ENCODE data around the gene TUFM.
"Not testable (repeated sequence)": the region's sequence is repeated elsewhere in the genome, so short reads cannot be mapped to it uniquely, and the experiment has no call there.

Gene TUFM

DNA sequence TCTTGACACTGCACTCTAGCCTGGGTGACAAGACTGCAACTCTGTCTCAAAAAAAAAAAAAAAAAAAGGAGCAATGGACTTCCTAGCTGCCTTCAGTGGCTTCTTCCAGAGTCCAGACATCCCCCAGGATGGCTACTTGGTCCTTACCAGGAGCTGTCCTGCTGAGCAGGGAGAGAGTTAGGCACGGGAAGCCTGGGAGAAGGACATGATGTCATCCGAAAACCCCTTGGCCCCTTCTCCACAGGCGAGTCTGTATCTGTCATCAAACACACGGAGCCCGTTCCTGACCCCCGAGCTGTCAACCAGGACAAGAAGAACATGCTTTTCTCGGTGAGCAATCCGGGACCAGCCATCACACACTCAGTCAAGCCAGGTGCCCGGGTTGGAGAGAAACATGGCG, 40.8 kb upstream of the TUFM start:
- H2AFZ ChIP-seq (ENCODE audit: low read depth, low read length): no peak overlapping the region
- H3K4me1 ChIP-seq (ENCODE audit: low read length): peaks cover 10% of the 10 kb centered on the region
- no peaks in the 10 kb centered on the region for H3K36me3 ChIP-seq (replicated peaks; ENCODE audit: low read depth, low read length)
- no peak for TF ChIP-seq EZH2phosphoT487 (IDR thresholded peaks at IDR 0.05; ENCODE audit: low read depth)
- TF ChIP-seq, protein P1, sequence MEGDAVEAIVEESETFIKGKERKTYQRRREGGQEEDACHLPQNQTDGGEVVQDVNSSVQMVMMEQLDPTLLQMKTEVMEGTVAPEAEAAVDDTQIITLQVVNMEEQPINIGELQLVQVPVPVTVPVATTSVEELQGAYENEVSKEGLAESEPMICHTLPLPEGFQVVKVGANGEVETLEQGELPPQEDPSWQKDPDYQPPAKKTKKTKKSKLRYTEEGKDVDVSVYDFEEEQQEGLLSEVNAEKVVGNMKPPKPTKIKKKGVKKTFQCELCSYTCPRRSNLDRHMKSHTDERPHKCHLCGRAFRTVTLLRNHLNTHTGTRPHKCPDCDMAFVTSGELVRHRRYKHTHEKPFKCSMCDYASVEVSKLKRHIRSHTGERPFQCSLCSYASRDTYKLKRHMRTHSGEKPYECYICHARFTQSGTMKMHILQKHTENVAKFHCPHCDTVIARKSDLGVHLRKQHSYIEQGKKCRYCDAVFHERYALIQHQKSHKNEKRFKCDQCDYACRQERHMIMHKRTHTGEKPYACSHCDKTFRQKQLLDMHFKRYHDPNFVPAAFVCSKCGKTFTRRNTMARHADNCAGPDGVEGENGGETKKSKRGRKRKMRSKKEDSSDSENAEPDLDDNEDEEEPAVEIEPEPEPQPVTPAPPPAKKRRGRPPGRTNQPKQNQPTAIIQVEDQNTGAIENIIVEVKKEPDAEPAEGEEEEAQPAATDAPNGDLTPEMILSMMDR (IDR thresholded peaks at IDR 0.05; ENCODE audit: low read depth, low read length): no peak
- H3K9ac ChIP-seq (ENCODE audit: low read length): no peak overlapping the region
- H3K79me2 ChIP-seq (ENCODE audit: low read length): no peaks in the 10 kb centered on the region
- H4K20me1 ChIP-seq (ENCODE audit: insufficient read depth, low read length): no peaks in the 10 kb centered on the region
- no peak overlapping the region for H3K4me3 ChIP-seq (ENCODE audit: low read length)
- H3K9me3 ChIP-seq (ENCODE audit: insufficient read depth, low read length): no peaks in the 10 kb centered on the region
- H3K27me3 ChIP-seq (ENCODE audit: low read depth, low read length): no peaks in the 10 kb centered on the region
- H3K27ac ChIP-seq (ENCODE audit: low read length): no peak overlapping the region
- no peak overlapping the region for H3K4me2 ChIP-seq (ENCODE audit: low read length)

DNA sequence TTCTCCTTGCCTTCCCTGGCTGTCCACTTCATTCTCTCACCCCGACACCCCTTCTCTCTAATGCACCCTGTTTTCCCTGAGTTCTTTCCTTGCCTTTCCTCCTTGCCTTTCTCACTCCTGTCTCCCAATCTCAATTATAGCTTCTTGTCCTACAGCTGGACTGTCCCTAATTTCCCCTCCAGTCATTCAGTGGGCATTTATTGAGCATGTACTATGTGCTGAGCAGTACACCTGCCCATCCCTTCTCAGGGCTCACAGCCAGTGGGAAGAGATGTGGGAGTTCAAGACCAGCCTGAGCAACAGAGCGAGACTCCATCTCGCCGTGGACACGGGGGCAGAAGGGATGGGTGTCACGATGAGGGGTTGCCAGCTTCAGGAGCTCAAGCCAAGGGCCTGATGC, 37.9 kb upstream of the TUFM start:
- Histone ChIP-seq H3K27ac (ENCODE audit: low read length) (no peak overlapping the region), H3K4me1 (ENCODE audit: low read length) (peaks cover 10% of the 10 kb centered on the region), H3K9ac (ENCODE audit: low read length) (no peak overlapping the region), H4K20me1 (ENCODE audit: insufficient read depth, low read length) (no peaks in the 10 kb centered on the region), H3K4me2 (ENCODE audit: low read length) (no peak overlapping the region), H3K4me3 (ENCODE audit: low read length) (no peak overlapping the region), H2AFZ (ENCODE audit: low read depth, low read length) (no peak overlapping the region), H3K9me3 (ENCODE audit: insufficient read depth, low read length) (no peaks in the 10 kb centered on the region), H3K36me3 (replicated peaks; ENCODE audit: low read depth, low read length) (no peaks in the 10 kb centered on the region), H3K27me3 (ENCODE audit: low read depth, low read length) (no peaks in the 10 kb centered on the region), H3K79me2 (ENCODE audit: low read length) (no peaks in the 10 kb centered on the region)
- TF ChIP-seq, protein P1 (IDR thresholded peaks at IDR 0.05; ENCODE audit: low read depth, low read length): no peak

DNA sequence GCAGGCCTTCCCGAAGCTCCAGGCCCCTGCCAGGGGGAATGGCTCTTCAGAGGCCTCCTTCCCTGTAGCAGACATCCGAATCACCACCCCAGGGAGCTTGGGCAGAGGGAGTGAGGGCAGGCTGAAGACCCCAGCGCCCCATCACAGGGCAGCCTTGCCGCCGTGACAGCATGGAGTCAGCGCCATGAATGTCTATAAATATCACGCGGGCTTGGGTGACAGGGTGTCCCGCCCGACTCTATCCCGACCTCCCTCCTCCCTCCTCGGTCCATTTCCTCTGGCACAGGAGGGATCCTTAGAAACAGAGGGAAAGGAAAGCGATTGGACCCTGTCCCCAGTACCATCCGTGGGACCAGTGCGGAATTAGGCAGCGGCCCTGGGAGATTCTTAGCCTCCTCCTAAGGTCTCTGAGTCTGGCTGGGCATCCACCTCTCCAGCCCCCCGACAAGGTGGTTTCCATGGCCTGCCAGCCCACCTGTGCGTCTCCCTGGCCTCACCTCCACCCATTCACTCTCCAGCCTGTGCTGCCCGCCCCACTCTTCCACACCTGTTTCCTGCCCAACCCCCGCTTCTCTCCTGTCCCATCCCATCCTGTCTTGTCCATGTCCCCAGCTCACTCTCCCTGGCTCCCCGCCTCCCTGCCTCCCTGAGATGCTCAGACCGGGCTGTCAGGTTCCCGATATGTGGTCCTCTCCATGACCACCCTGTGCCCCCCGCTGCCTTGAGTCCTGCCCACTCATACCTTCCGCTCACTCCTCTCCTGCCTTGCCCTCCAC, 37.3 kb upstream of the TUFM start:
- H4K20me1 ChIP-seq (ENCODE audit: insufficient read depth, low read length): no peaks in the 10 kb centered on the region
- H3K4me2 ChIP-seq (ENCODE audit: low read length): no peak overlapping the region
- no peak overlapping the region for H2AFZ ChIP-seq (ENCODE audit: low read depth, low read length)
- no peak overlapping the region for H3K9ac ChIP-seq (ENCODE audit: low read length)
- no peak overlapping the region for H3K27ac ChIP-seq (ENCODE audit: low read length)
- H3K4me3 ChIP-seq (ENCODE audit: low read length): no peak overlapping the region
- no peaks in the 10 kb centered on the region for H3K36me3 ChIP-seq (replicated peaks; ENCODE audit: low read depth, low read length)
- H3K4me1 ChIP-seq (ENCODE audit: low read length): peaks cover 12% of the 10 kb centered on the region
- no peaks in the 10 kb centered on the region for H3K9me3 ChIP-seq (ENCODE audit: insufficient read depth, low read length)
- TF ChIP-seq, protein P1 (IDR thresholded peaks at IDR 0.05; ENCODE audit: low read depth, low read length): no peak
- no peak for TF ChIP-seq EZH2phosphoT487 (IDR thresholded peaks at IDR 0.05; ENCODE audit: low read depth)
- no peaks in the 10 kb centered on the region for H3K79me2 ChIP-seq (ENCODE audit: low read length)
- no peaks in the 10 kb centered on the region for H3K27me3 ChIP-seq (ENCODE audit: low read depth, low read length)

DNA sequence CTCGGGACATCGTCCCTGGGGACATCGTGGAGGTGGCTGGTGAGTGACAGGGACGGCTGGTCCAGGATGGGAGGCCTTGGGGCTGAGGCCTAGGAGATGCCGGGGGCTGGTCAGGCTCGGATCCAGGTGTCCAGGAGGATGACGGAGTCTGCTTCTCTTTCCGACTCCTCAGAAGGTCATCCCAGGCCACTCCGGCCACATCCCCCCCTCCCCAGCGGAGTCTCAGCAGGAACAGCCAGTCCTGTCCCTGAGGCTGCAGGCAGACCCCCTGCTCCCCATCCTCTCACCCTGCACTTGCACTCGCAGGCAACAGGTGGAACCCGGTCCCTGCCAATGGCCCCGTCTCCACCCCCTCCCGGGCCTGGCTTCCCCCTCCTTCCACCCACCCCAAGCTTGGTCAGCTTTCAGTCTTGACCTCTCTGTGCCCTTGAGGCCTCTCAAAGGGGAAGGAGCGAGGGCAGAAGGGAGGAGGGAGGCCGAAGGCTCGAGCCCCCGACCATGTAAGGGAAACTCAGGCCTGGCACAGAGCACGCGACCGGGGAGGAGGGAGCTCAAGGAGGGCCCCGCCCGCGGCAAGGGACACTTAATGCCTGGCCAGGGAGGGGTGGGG, 36.5 kb upstream of the TUFM start:
- peaks cover 12% of the 10 kb centered on the region for H3K4me1 ChIP-seq (ENCODE audit: low read length)
- H3K9ac ChIP-seq (ENCODE audit: low read length): no peak overlapping the region
- H3K27me3 ChIP-seq (ENCODE audit: low read depth, low read length): no peaks in the 10 kb centered on the region
- no peak for TF ChIP-seq EZH2phosphoT487 (IDR thresholded peaks at IDR 0.05; ENCODE audit: low read depth)
- TF ChIP-seq, protein P1 (IDR thresholded peaks at IDR 0.05; ENCODE audit: low read depth, low read length): no peak
- no peak overlapping the region for H3K27ac ChIP-seq (ENCODE audit: low read length)
- H3K4me3 ChIP-seq (ENCODE audit: low read length): no peak overlapping the region
- no peaks in the 10 kb centered on the region for H3K36me3 ChIP-seq (replicated peaks; ENCODE audit: low read depth, low read length)
- H3K4me2 ChIP-seq (ENCODE audit: low read length): no peak overlapping the region
- H4K20me1 ChIP-seq (ENCODE audit: insufficient read depth, low read length): no peaks in the 10 kb centered on the region
- H3K9me3 ChIP-seq (ENCODE audit: insufficient read depth, low read length): no peaks in the 10 kb centered on the region
- H2AFZ ChIP-seq (ENCODE audit: low read depth, low read length): no peak overlapping the region
- no peaks in the 10 kb centered on the region for H3K79me2 ChIP-seq (ENCODE audit: low read length)

DNA sequence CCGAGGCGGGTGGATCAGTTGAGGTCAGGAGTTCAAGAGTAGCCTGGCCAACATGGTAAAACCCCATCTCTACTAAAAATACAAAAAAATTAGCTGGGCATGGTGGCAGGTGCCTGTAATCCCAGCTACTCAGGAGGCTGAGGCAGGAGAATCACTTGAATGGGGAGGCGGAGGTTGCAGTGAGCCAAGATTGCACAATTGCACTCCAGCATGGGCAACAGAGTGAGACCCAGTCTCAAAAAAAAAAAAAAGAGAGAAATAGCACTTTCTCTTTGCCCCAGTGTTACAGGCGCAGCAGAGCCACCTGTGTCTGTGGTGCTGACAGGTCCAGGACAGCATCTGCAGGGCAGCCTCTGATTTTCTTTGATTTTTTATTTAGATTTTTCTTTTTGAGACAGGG, 35.4 kb upstream of the TUFM start:
- H3K4me3 ChIP-seq (ENCODE audit: low read length); H3K79me2 ChIP-seq (ENCODE audit: low read length); H3K4me2 ChIP-seq (ENCODE audit: low read length); H3K9ac ChIP-seq (ENCODE audit: low read length); H3K27me3 ChIP-seq (ENCODE audit: low read depth, low read length); H2AFZ ChIP-seq (ENCODE audit: low read depth, low read length); H4K20me1 ChIP-seq (ENCODE audit: insufficient read depth, low read length); H3K9me3 ChIP-seq (ENCODE audit: insufficient read depth, low read length); H3K36me3 ChIP-seq (replicated peaks; ENCODE audit: low read depth, low read length); H3K27ac ChIP-seq (ENCODE audit: low read length): not testable (repeated sequence)
- peaks cover 12% of the 10 kb centered on the region for H3K4me1 ChIP-seq (ENCODE audit: low read length)

All from OCI-LY3 (cell line).